ENCODE measurements around the gene ZNRF2. TPM values are rescaled to one million over a fixed set of nuclear protein-coding genes. Genes with fewer than 3 reads are reported as not detected.
A peak's percentile ranks its signal among the peaks of the same experiment; 100 is the strongest.

The ZNRF2 gene
- total RNA-seq, 1 experiment from 2014 or later: 19.3 TPM

DNA sequence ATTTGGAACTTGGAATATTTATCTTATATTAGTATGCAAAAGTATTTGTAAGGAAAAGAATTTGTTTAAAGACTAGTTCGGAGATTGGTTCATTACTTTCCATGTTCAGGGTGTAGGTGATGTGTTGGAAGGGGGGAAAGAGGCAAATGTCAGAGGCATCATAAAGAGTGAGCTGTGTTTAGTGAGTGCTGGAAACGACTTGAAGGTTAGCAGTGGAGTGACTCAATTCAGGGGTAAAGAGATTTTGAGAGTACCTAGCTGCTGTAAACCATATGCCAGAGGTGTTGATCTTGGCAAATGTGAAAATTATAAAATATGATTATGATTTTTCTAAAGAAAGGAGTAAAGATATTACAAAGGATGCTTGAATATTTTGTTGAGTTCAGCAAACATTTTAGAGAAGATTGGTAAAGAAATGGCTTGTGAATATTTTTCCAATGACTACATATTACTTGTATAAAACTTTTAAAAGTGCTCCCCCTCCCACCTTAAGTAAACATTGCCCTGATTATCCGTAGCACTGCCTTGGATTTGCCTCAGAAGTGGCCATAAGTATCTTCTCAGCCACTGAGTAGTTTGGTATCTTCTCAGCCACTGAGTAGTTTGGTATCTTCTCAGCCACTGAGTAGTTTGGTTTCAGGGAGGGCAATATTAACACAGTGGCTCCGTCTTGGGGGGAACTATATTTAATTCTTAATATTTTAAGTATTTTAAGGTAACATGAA lies 51.5 kb downstream of the ZNRF2 start:
- DNase-seq (ENCODE audit: low read depth): no peak
- in situ Hi-C loops (cut with HindIII; ENCODE audit: low pct_unique_long_range_greater_than_20kb, low sequenced_read_pairs): no loop called here

DNA sequence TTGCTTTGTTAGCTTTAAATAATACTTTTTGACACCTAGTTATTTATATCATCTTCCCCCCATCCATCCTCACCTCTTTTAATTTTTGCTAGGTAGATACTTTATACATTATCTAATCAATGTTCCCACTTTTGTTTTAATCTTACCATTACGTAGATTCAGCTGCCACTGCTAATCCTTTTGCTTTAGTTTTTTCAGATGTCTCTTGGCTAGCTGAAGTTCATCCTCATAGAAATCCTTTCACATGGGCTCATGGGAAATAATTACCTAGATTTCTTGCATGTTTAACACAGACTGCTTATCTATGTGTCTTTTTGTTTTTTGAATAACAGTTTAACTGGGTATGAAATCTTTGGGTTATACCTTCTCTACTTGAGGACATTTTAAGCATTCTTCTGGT lies 60.1 kb downstream of the ZNRF2 start:
- no peak for DNase-seq (ENCODE audit: low read depth)
- in situ Hi-C loops (cut with HindIII; ENCODE audit: low pct_unique_long_range_greater_than_20kb, low sequenced_read_pairs): no loop called here

DNA sequence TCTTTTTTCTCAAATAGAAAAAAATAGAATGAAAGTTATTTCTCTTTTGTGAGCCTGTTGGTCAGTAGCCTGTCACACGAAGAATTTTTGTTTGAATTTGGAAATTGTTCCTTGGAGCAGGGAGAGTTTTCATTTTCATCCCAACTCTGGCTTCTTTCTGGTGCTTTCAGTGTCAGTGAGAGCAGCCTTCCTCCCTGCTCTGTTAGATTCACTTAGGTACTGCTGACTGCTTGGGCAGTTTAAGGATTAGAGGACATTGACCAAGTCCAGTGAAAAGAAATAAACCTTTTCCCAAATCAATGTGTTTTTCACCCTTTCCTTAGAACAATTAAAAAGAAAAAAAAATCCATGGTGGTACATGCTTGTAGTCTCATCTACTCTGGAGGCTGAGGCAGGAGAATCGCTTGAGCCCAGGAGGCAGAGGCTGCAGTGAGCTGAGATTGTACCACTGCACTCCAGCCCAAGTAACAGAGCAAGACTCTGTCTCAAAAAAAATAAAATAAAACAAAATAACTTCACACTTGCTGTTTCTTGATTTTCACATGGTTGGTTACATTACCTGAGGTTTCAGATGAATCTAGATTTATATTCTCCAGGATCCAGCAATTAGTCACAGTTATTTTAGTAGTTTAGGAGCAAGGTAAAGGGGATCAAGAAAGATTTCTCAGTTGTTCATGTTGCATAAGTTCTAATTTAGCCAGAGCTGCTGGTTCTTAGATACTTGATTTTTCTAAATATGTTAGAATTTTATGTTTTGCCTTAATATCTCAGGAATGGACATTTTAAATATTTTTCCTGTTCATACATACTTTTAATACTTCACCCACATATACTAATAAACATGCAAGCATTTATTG lies 63.1 kb downstream of the ZNRF2 start:
- DNase-seq (ENCODE audit: low read depth): peak; percentile 18
- in situ Hi-C loops (cut with HindIII; ENCODE audit: low pct_unique_long_range_greater_than_20kb, low sequenced_read_pairs): no loop called here

DNA sequence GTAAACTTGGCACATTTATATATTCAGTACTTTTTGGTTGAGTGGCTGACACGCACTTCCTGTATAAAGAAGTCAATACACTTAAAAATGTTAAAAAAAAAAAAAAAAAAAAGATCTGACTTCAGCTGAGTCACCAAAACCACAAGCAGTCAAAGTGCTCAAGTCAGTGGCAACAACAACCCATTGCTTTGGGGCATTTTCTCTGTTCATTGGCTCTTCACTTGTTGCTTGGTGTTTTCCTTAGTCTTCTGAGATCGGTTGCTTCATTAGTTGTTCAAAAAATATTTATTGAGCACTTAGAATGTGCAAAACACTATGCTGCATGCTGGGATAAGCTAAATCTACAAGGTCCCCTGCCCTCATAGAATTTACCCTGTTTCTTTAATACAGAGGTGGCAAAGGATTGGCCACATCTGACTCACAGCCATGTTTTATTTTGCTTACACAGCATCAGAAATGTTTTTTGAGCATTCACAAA lies 63.7 kb downstream of the ZNRF2 start:
- in situ Hi-C loops (cut with HindIII; ENCODE audit: low pct_unique_long_range_greater_than_20kb, low sequenced_read_pairs): no loop called here

DNA sequence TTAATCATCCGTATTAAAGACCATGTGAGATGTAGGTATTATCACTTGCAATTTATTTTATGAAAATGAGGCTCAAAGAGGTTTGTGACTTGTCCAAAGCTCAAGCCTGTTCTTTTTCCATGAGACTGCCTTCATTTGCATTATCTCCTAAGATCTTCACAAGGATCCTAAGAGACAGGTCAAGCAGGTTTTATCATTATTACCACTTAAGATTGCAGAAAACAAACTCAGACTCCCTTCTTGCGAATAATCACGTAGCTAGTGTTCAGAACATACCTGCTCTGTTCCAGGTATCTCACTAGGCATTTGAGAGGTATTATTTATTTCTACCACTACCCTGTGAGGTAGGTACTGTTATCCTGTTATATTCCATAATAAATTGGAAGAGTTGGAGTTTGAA lies 64.8 kb downstream of the ZNRF2 start:
- DNase-seq (ENCODE audit: low read depth): no peak
- in situ Hi-C loops (cut with HindIII; ENCODE audit: low pct_unique_long_range_greater_than_20kb, low sequenced_read_pairs): no loop called here

More for the DNA sequence above, 63.7 kb downstream of the ZNRF2 start:
- peak; percentile 93 for DNase-seq (ENCODE audit: low read depth)

DNA sequence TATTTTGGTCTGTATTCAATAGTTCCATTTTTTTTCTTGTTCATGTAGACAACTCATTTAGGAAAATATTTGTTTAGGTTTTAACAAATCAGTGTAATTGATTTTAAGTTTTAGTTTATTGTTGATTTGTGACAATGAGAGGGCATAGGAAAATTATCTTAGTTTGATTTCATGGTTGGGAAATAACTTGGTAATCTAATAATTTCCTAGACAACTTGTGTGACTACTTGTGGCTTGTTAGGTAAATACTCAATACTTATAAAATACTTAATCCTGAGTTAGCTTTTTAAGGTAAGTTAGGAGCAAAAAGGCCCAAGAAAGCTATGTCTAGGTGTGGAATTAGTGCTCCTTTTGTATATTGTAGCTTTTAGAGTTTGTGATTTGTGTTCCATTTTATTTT lies 65.4 kb downstream of the ZNRF2 start:
- in situ Hi-C loops (cut with HindIII; ENCODE audit: low pct_unique_long_range_greater_than_20kb, low sequenced_read_pairs): no loop called here

DNA sequence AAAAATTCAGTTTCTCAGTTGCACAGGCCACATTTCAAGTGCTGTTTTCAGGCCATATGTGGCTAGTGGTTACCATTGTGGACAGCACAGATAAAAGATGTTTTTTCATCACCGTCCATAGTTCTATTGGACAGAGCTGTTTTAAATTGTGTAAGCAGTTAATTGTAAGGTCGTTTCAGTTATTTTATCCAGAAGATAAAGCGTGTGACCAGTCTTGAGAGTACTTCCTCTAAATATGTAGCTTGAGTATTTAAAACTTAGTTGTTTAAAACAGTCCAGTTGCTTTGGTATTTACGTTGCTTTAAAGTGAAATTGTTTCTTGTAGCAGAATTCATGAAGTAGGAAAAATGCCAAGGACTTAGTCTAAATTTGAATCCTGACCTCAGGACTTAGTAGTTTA lies 66.9 kb downstream of the ZNRF2 start:
- no peak for DNase-seq (ENCODE audit: low read depth)
- in situ Hi-C loops (cut with HindIII; ENCODE audit: low pct_unique_long_range_greater_than_20kb, low sequenced_read_pairs): no loop called here

More for the DNA sequence above, 65.4 kb downstream of the ZNRF2 start:
- DNase-seq (ENCODE audit: low read depth): no peak

DNA sequence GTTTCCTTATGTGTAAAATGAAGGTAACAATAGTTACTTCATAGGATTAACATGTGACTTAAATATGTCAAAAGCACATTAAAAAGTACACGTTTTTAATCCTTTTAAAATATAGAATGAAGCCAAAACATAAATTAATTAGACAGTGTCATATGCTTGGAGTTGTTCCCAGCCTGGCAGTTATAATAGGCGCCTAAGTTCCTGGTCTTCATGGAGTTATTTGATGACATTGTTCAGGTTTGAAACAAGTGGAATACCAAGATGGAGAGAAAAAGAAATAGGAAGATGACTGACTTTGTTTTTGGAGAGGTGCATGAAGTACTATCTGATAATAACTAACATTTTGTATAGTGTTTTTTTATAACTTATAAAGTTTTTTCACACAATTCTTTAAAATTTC lies 67.3 kb downstream of the ZNRF2 start:
- DNase-seq (ENCODE audit: low read depth): no peak
- in situ Hi-C loops (cut with HindIII; ENCODE audit: low pct_unique_long_range_greater_than_20kb, low sequenced_read_pairs): no loop called here

DNA sequence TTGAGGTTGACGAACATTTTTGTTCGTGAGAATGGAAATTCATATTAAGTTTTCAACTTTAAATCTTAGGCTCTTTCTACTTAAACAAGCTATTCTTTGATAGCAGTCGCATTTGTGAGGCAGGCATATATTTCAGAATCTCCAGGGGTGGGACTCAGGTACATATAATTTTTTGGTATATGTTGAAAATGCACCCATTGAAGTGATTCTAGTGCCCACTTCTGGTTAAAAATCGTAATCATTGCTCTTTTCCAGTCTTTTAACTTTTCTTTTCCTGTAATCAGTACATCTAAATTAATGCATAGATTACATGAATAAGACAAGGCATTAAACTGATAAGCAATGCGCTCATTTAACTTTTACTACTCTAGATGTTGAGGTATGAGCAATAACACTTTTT lies 67.8 kb downstream of the ZNRF2 start:
- no peak for DNase-seq (ENCODE audit: low read depth)
- in situ Hi-C loops (cut with HindIII; ENCODE audit: low pct_unique_long_range_greater_than_20kb, low sequenced_read_pairs): no loop called here

DNA sequence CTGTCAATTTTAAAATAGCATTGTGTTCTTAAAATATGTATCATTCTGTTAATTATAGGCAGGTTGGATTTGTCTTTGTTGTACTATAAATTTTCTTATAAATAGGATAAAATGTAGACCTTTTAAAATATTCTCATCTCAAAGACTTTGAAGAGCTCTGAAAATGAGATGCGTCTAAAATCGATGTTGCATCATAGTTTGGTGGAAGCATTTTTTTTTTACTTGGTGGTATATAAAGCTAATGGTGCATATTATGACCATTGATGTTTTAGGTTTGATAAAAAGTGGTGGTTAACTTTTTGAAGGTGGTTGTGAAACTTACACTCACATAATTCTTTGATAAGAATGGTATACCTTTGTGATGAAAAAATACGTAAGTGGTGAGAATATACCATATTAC lies 69.1 kb downstream of the ZNRF2 start:
- no peak for DNase-seq (ENCODE audit: low read depth)
- in situ Hi-C loops (cut with HindIII; ENCODE audit: low pct_unique_long_range_greater_than_20kb, low sequenced_read_pairs): no loop called here

DNA sequence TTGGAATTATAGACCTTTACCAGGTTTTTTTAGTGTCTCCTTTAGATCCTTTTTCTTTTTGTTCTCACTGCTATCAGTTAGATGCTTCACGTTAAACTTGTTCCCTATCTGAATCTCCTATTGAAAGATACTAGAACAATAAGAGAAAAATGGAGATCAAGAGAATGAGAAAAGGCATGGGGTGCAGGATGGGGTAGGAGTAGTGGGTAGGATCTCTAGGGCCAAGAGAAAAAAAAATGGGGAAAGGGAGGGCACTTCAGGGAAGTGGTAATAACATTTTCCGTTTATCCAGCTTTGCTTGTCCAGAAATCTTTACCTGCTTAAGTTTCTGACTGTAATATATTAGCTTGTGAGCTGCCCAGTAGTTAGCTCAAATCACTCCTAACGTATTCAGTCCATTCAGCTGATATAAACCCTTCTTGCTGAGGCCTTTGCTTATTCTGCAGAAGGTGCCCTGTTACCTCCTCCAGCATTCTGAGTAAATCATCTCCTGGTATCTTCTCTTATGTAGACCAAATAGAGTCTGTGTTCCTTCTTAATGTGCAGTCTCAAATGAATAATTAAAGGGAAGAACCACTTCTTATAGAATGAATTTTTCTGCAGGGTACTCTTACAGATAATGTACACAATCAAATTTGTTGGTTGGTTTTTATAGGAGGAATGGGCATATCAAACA lies 69.7 kb downstream of the ZNRF2 start:
- in situ Hi-C loops (cut with HindIII; ENCODE audit: low pct_unique_long_range_greater_than_20kb, low sequenced_read_pairs): no loop called here
- DNase-seq (ENCODE audit: low read depth): no peak

DNA sequence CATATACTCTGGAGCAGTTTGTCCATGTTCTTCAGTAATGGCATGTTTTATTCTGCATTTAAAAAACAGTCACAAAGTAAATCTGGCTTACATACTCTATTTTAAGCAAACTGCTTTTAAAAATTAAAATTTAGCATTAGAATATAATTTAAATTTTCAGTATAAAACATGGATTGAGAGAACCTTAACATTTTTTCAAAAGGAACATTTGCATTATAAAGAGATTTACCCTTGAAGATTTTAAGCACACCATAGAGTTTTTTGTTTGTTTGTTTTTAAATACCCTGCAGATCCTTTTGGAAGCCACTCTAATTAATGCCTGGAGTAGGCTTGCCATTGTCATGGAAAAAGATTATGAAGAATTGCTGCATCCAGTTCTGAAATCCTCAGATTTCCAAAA lies 70.4 kb downstream of the ZNRF2 start:
- in situ Hi-C loops (cut with HindIII; ENCODE audit: low pct_unique_long_range_greater_than_20kb, low sequenced_read_pairs): no loop called here
- DNase-seq (ENCODE audit: low read depth): no peak

DNA sequence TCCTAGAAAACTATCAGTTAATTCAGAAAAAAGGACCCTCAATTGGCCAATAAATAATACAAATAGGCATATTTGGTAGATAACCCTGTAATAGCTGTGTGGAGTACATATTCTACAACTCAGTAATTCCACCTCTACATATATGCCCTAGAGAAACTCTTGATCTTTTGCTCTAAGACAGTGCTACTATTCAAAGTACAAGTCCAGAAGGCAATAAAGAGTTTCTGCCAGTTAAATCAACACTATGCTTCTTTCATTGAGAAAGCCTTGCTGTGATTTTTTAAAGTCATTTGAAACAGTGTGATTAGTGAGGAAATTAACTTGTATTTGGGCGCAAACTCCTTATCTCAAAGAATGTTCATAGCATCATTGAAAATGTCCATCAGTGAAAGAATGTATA lies 75.6 kb downstream of the ZNRF2 start:
- in situ Hi-C loops (cut with HindIII; ENCODE audit: low pct_unique_long_range_greater_than_20kb, low sequenced_read_pairs): no loop called here
- DNase-seq (ENCODE audit: low read depth): no peak

DNA sequence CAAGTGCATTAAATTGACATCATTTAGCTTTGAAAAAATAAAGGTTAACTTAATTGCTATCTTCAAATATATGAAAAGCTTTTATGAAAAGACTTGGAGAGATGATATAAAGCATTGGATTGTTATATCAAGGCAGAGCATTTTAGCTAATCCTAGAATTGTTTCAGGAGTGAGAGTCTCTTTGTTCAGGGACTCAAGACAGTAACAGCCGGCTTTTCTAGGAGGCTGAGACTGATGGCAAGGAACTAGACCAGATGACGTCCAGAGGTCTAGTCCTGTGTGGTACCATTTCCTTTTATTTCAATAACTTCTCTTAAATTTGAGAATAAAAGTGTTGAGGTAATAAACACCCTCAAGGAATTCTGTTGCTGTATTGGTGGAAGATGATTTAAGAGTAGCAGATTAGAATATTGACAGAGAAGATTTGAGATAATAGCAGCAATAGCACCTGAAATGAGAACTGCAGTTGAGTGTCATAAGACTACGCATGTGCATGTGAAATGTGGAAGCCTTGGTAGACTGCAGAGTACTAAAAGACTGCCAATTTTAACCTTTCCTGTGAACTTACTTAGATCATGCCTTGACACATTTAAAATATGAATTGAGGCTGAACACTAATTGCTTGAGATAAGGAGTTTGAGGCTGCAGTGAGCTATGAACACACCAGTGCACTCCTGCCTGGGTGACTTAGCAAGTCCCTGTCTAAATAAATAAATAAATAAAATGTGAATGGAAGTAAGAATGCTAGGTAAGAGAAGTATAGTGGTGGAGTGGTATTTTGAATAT lies 79.6 kb downstream of the ZNRF2 start:
- DNase-seq (ENCODE audit: low read depth): no peak
- in situ Hi-C loops (cut with HindIII; ENCODE audit: low pct_unique_long_range_greater_than_20kb, low sequenced_read_pairs): no loop called here

DNA sequence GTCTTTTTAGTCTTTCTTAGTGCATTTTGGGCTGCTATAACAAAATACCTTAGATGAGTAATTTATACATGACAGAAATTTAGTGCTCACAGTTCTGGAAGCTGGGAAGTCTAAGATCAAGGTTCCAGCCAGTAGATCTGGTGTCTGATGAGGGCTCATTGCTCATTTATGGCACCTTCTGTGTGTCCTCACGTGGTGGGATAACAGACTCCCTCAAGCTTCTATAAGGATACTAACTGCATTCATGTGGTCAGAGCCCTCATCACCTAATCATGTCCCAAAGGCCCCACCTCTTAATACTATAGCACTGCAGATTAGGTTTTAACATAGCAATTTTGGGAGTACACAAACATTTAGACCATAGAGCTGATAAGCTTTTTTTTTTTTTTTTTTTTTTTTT lies 80.4 kb downstream of the ZNRF2 start:
- in situ Hi-C loops (cut with HindIII; ENCODE audit: low pct_unique_long_range_greater_than_20kb, low sequenced_read_pairs): no loop called here
- no peak for DNase-seq (ENCODE audit: low read depth)

DNA sequence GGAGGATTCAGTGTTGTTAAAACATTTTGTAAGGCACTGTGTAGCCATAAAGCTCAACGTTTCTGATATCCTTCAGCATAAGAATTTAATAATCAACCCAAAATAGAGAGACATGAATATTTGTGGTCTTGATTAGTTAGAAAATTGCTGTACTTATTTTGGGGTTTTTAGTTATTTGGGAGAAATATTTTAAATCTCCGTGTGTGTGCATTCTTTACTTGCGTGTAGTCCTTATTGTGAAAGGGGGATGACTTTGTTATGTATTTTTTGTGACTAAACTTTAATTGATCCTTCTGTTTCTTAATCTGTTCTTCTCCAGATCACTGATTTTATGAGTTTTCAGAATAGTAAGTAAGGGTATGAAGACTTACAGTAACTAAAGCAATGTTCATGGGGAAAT lies 81.2 kb downstream of the ZNRF2 start:
- in situ Hi-C loops (cut with HindIII; ENCODE audit: low pct_unique_long_range_greater_than_20kb, low sequenced_read_pairs): no loop called here
- DNase-seq (ENCODE audit: low read depth): no peak

DNA sequence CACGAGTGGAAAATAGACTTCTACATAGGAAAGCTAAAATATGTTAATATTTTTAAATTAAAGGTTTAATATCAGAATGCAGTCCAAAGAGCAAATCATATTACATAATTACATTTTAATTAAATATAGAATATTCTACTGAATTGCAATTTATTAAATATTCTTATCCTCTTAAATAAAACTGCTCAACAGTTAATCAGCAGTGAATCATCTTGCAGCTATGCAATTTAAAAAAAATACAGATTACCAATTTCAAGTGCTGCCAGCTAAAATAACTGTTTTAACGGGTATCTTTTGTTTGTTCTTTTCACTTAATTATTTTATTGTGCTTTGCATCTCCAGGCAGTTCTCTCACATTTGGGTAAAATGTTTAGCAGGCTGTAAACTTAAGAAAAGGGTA lies 82.2 kb downstream of the ZNRF2 start:
- in situ Hi-C loops (cut with HindIII; ENCODE audit: low pct_unique_long_range_greater_than_20kb, low sequenced_read_pairs): no loop called here
- no peak for DNase-seq (ENCODE audit: low read depth)

DNA sequence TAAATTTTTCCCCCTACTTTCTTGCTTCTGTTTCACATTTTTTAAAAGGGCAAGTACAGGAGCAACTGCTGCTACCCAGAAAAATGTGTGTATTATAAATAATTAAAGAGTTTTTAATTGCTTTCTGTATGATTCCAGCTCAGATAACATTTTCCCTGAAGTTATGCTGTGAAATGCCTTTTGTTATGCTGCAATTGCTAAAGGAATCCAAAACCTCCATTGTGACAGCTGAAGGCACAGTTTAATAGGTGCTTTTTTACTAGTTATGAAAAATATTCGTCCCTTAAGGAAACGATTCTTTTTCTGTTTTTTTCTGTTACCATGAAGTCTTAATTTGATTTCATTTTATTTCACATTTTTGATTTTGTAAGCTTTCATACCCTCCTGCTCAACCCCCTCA lies 83.2 kb downstream of the ZNRF2 start:
- in situ Hi-C loops (cut with HindIII; ENCODE audit: low pct_unique_long_range_greater_than_20kb, low sequenced_read_pairs): no loop called here
- no peak for DNase-seq (ENCODE audit: low read depth)

All from Caki2 (cell line).